ENCODE results near the gene RCAN2. TPM values are rescaled to one million over a fixed set of nuclear protein-coding genes. Genes with fewer than 3 reads are reported as not detected.

RCAN2 gene
- total RNA-seq, 6 experiments from 2014 or later = 0.06 to 1.00 (median 0.31) TPM; not detected in 2

GRCh38 chr6:46465294-46466165 is 25.7 kb downstream of the RCAN2 start:
- Mint-ChIP-seq H3K9me3 (peaks cover 6% of the 10 kb centered on the region; the same call in 1 of the 2 replicates), H3K27ac (no peak overlapping the region), H3K27me3 (ENCODE audit: insufficient read depth) (no peaks in the 10 kb centered on the region), H3K4me1 (ENCODE audit: low read depth) (peaks cover 4% of the 10 kb centered on the region; the same call in 1 of the 2 replicates), H3K36me3 (ENCODE audit: low read depth) (no peaks in the 10 kb centered on the region), H3K4me3 (no peak overlapping the region)
- TF ChIP-seq CTCF (IDR thresholded peaks at IDR 0.05) = no peak
- no peak for DNase-seq

GRCh38 chr6:46456297-46456696 is 35.0 kb downstream of the RCAN2 start:
- Mint-ChIP-seq H3K4me3 (no peak overlapping the region), H3K4me1 (ENCODE audit: low read depth) (peaks cover 15% of the 10 kb centered on the region; the same call in 1 of the 2 replicates), H3K27me3 (ENCODE audit: insufficient read depth) (peaks cover 2% of the 10 kb centered on the region; the same call in 1 of the 2 replicates), H3K9me3 (peaks cover 6% of the 10 kb centered on the region; the same call in 1 of the 2 replicates), H3K36me3 (ENCODE audit: low read depth) (no peaks in the 10 kb centered on the region), H3K27ac (no peak overlapping the region)
- DNase-seq = no peak
- no peak for TF ChIP-seq CTCF (IDR thresholded peaks at IDR 0.05)

- no peak for TF ChIP-seq CTCF (IDR thresholded peaks at IDR 0.05)
- peaks cover 16% of the 10 kb centered on the region; the same call in 1 of the 2 replicates for H3K9me3 Mint-ChIP-seq
- peaks cover 15% of the 10 kb centered on the region; the same call in 1 of the 2 replicates for H3K4me1 Mint-ChIP-seq (ENCODE audit: low read depth)
- no peak for DNase-seq
- H3K27me3 Mint-ChIP-seq (ENCODE audit: insufficient read depth) = peaks cover 2% of the 10 kb centered on the region; the same call in 1 of the 2 replicates
- no peak overlapping the region for H3K27ac Mint-ChIP-seq
- no peaks in the 10 kb centered on the region for H3K36me3 Mint-ChIP-seq (ENCODE audit: low read depth)
- H3K4me3 Mint-ChIP-seq = no peak overlapping the region
Measured at GRCh38 chr6:46454691-46455090, 36.6 kb downstream of the RCAN2 start.

DNA sequence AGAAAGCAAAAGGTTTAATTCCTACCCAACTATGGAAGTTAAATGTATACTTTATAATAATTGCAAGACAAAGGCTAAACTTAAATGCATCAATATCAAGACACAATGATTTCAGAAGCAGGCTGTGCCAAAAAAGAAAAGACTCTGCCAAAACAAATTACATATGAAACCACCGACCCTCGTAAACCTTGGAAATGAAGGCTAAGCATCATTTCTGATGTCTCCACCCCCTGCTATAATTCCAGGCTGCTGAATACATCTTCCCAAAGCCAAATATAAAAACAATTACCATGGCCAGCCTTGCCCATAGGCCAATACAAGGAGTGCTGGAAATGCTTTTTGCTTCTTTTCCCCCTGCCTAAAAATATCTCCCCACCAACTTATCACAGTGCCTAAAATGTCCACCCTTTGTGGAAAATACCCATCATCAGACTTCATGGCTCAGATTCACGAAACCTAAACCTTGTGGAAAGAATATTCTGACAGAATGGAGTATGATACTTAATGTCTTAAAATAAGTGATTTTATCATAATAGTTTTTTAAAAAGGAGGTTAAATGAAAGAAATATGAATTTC is 37.4 kb downstream of the RCAN2 start:
- Mint-ChIP-seq H3K4me3 (no peak overlapping the region; the same call in 1 of the 2 replicates), H3K9me3 (peaks cover 17% of the 10 kb centered on the region), H3K36me3 (ENCODE audit: low read depth) (no peaks in the 10 kb centered on the region), H3K27ac (peak overlapping the region; percentile 33; the same call in 1 of the 2 replicates), H3K4me1 (ENCODE audit: low read depth) (peaks cover 15% of the 10 kb centered on the region; the same call in 1 of the 2 replicates), H3K27me3 (ENCODE audit: insufficient read depth) (peaks cover 2% of the 10 kb centered on the region; the same call in 1 of the 2 replicates)
- TF ChIP-seq CTCF (IDR thresholded peaks at IDR 0.05) = no peak
- peak; percentile 20 for DNase-seq

GRCh38 chr6:46453216-46453615 is 38.0 kb downstream of the RCAN2 start:
- peaks cover 15% of the 10 kb centered on the region; the same call in 1 of the 2 replicates for H3K4me1 Mint-ChIP-seq (ENCODE audit: low read depth)

More at GRCh38 chr6:46453216-46453615, 38.0 kb downstream of the RCAN2 start:
- H3K27me3 Mint-ChIP-seq (ENCODE audit: insufficient read depth) = peaks cover 2% of the 10 kb centered on the region; the same call in 1 of the 2 replicates
- H3K9me3 Mint-ChIP-seq = peaks cover 21% of the 10 kb centered on the region
- no peaks in the 10 kb centered on the region for H3K36me3 Mint-ChIP-seq (ENCODE audit: low read depth)
- peak; percentile 67 for DNase-seq
- peak overlapping the region; percentile 33; the same call in 1 of the 2 replicates for H3K27ac Mint-ChIP-seq
- H3K4me3 Mint-ChIP-seq = peak overlapping the region; percentile 45; the same call in 1 of the 2 replicates
- TF ChIP-seq CTCF (IDR thresholded peaks at IDR 0.05) = no peak
